Motor neuron (in vitro differentiated cells): ENCODE data around the gene PYDC2. TPM values are rescaled to one million over a fixed set of nuclear protein-coding genes. Genes with fewer than 3 reads are reported as not detected.
A peak's percentile ranks its signal among the peaks of the same experiment; 100 is the strongest.

Experiments used
- ATAC-seq, 8 experiments: fragments of 200-7000 bp; cut with Tn5 transposase; replicated peaks in 6 of 8; 2 replicates each; pipeline ENCODE4 v1.8.0; 2021; ENCODE audit warnings: mild to moderate bottlenecking in 8 of 8, moderate library complexity in 8 of 8
- H3K27ac ChIP-seq, 2 donors: fragments of 250-450 bp; sonication (Bioruptor Pico); 2 replicates each; pipeline ENCODE4 v1.9.0; 2021; ENCODE audit warnings: antibody characterized with exemption in 2 of 2, mild to moderate bottlenecking in 2 of 2, moderate library complexity in 1 of 2
- H3K4me1 ChIP-seq, 2 donors: fragments of 250-450 bp; sonication (Bioruptor Pico); replicated peaks in 1 of 2; 2 replicates each; pipeline ENCODE4 v1.6.1; 2021; ENCODE audit warnings: antibody characterized with exemption in 2 of 2, mild to moderate bottlenecking in 2 of 2, moderate library complexity in 1 of 2
- H3K4me3 ChIP-seq, 5 donors: fragments of 250-450 bp; sonication (Bioruptor Pico); 2 replicates each; pipeline ENCODE4 v1.9.0; 2021; ENCODE audit warnings: antibody characterized with exemption in 5 of 5, mild to moderate bottlenecking in 5 of 5, moderate library complexity in 4 of 5
- WGBS, 10 experiments: fragments of 450-650 bp; shearing (Covaris generic); methylation state at CpG; one replicate each; pipeline ENCODE4 v1.0.0; 2022; 5-methylcytosine and 5-hydroxymethylcytosine counted together
- in situ Hi-C, 9 experiments: fragments of 400-800 bp; cut with MboI; loops; one replicate each; pipeline ENCODE4 v1.15.0; 2021; ENCODE audit warnings: low sequenced_read_pairs in 9 of 9, low pct_unique_long_range_greater_than_20kb in 2 of 9; ENCODE audit not compliant: unreplicated experiment in 9 of 9
- total RNA-seq, 8 experiments: library from RNA; unstranded; fragments of 300-600 nt; gene quantifications; 2 replicates each; pipeline versions ENCODE4 v1.2.3 to v1.2.4, GENCODE V29; 2022

The PYDC2 gene
- not detected for total RNA-seq

DNA sequence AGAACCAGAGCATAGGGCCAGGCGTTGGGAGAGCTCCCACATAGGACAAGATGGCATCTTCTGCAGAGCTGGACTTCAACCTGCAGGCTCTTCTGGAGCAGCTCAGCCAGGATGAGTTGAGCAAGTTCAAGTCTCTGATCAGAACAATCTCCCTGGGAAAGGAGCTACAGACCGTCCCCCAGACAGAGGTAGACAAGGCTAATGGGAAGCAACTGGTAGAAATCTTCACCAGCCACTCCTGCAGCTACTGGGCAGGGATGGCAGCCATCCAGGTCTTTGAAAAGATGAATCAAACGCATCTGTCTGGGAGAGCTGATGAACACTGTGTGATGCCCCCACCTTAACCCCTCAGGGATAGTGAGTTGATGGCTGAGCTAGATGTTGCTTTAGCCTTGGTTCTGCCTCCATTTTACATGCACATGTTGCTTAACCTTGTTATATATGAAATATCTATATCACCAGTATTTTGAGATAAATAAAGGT, at the start of gene PYDC2:
TSS of gene PYDC2 (plus strand) at position 51 of the 483 bp plus-strand sequence. CDS start at position 51, 0 bp downstream.
- 0 to 92% (median 53%) methylated on average over 1 to 3 of the region's 3 CpGs; no CpG with 5 or more reads in 2 of the 10 experiments for WGBS, 10 experiments
- ATAC-seq, result no peak
- Histone ChIP-seq H3K4me3 (no peak within 1 kb of the TSS), H3K27ac (no peak within 1 kb of the TSS), H3K4me1 (no peaks in the 10 kb centered on the region)
- in situ Hi-C loops, result no loop called here

DNA sequence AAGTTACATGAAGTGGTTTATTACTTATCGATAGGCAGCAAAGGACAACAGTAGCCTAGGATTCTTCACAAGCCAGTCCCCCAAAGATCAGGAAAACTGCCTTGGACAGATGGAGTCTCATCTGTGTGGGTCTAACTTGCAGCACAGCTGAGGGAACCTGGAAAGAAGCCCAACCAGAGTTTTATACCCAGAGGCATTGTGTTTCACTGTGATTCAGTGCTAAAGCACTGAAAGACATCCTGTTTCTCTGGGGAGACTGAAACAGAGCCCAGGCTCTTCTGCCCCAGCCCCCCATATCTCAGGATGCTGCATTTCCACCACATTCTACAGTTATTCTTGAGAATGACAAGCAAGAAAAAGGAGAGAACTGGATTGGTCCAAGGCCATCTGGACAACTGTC, 48.2 kb upstream of the PYDC2 start:
- 17 to 100% (median 50%) methylated on average over 1 of the region's 1 CpG; no CpG with 5 or more reads in 5 of the 10 experiments for WGBS, 10 experiments
- ATAC-seq, result peak in 4 of 8 experiments; percentile 52 to 78 (median 59)
- Histone ChIP-seq H3K4me3 (no peak overlapping the region), H3K4me1 (no peaks in the 10 kb centered on the region), H3K27ac (no peak overlapping the region)
- in situ Hi-C loops, result loop anchor here (10.0 to 25.0 kb wide), 4 partner anchors 700 to 1032 kb away; no protein-coding TSS in a partner anchor

DNA sequence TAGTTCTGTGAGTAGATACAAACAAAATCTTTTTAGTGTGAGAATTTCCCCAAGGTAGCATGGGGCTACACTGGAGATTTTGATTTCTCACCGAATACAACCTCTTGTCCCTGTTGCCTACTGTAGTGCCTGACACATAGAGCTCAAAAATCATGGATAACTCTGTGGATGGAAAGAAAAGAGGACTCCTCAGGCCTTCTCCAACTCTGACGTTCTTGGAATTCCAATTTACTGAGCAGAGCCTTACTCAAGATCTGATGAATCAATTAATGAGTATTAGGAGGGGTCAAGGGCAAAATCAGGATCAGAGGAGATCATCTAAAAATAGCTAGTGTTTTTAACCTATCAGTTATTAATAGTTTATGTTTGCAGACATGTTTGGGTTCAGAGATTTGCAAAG, 46.7 kb upstream of the PYDC2 start:
- no peak for ATAC-seq
- in situ Hi-C loops, result loop anchor here (10.0 to 25.0 kb wide), 4 partner anchors 698 to 1031 kb away; no protein-coding TSS in a partner anchor
- H3K4me3 ChIP-seq, result no peak overlapping the region
- H3K4me1 ChIP-seq, result no peaks in the 10 kb centered on the region
- H3K27ac ChIP-seq, result no peak overlapping the region
- 0 to 60% (median 23%) methylated on average over 1 to 2 of the region's 2 CpGs for WGBS, 10 experiments

DNA sequence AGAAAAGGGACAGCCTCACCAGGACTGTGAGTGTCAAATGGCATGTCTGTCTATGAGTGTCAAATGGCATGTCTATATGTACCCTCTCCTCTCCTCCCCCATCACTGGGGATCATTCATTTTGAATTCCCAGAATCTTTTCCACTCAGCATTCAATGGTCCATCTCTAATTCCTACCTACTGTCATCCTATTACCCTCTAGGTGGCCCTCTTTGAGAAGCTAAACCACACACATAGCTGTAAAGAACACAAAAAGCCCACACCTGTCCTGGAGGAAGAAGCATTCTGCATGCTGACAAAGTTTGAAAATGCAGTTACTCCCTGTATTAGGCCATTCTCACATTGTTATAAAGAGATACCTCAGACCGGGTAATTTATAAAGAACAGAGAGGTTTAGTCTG, 46.2 kb upstream of the PYDC2 start:
- Histone ChIP-seq H3K4me1 (no peaks in the 10 kb centered on the region), H3K27ac (no peak overlapping the region), H3K4me3 (no peak overlapping the region)
- WGBS, 10 experiments, result 67 to 100% (median 95%) methylated on average over 1 of the region's 1 CpG; no CpG with 5 or more reads in 6 of the 10 experiments
- ATAC-seq, result no peak
- in situ Hi-C loops, result loop anchor here (10.0 to 25.0 kb wide), 4 partner anchors 698 to 1030 kb away; no protein-coding TSS in a partner anchor

DNA sequence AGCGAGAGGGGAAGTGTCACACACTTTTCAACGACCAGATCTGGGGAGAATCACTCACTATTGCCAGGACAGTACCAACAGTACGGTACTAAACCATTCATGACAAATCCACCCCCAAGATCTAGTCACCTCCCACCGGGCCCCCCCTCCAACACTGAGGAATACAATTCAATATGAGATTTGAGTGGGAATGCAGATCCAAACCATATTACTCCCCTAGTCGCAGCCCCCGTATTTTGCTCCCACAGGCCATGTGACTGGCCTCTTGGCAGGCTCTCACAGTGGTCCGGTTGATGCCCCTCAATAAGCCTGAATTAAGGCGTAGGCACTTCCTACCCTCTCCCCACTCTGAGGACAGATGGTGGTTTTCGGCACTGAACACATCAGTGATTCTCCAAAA, 45.4 kb upstream of the PYDC2 start:
- 17 to 100% (median 88%) methylated on average over 1 to 4 of the region's 9 CpGs; no CpG with 5 or more reads in 4 of the 10 experiments for whole genome bisulfite sequencing, 10 experiments
- no peaks in the 10 kb centered on the region for H3K4me1 ChIP-seq
- ATAC-seq, result no peak
- in situ Hi-C loops, result loop anchor here (10.0 to 25.0 kb wide), 4 partner anchors 697 to 1029 kb away; no protein-coding TSS in a partner anchor
- H3K27ac ChIP-seq, result no peak overlapping the region
- H3K4me3 ChIP-seq, result no peak overlapping the region

DNA sequence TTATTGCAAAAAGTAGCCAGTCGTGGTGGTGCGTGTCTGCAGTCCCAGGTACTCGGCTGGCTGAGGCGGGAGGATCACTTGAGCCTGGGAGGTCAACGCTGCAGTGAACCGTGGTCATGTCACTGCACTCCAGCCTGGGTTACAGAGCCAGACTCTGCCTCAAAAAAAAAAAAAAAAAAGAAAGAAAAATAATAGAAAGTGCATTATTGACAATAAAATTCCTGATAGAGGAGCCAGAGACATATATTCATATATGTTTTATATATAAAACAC, 43.6 kb upstream of the PYDC2 start:
- no peak overlapping the region for H3K27ac ChIP-seq
- in situ Hi-C loops, result loop anchor here (10.0 to 25.0 kb wide), 4 partner anchors 695 to 1027 kb away; no protein-coding TSS in a partner anchor
- ATAC-seq, result no peak
- WGBS, 10 experiments, result 25 to 88% (median 73%) methylated on average over 1 to 6 of the region's 6 CpGs; no CpG with 5 or more reads in 1 of the 10 experiments
- H3K4me1 ChIP-seq, result no peaks in the 10 kb centered on the region
- no peak overlapping the region for H3K4me3 ChIP-seq

DNA sequence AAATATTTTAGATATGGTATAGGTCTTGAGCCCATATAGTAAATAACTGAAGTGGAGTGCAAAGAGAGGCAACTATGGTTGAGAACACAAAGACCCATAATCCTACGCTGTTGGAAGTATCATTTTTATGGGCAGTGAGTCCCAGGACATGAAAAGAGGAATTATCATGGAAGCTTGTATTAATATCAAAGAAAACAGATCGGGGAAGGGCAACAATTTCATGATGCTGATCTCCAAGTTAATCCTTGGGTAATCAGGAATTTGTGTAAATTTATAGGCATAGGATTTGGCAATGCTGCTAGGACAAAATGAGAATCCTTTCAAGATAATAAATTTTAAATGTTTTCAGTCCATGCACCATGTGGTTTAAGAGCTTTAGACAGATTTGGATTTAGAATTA, 40.2 kb upstream of the PYDC2 start:
- Histone ChIP-seq H3K4me1 (no peaks in the 10 kb centered on the region), H3K4me3 (no peak overlapping the region), H3K27ac (no peak overlapping the region)
- in situ Hi-C loops, result loop anchor here in 5 of 9 experiments (25.0 kb wide), 2 partner anchors 692 to 1017 kb away; no protein-coding TSS in a partner anchor
- 50 to 100% (median 80%) methylated on average over 1 to 2 of the region's 2 CpGs; no CpG with 5 or more reads in 1 of the 10 experiments for WGBS, 10 experiments
- no peak for ATAC-seq

DNA sequence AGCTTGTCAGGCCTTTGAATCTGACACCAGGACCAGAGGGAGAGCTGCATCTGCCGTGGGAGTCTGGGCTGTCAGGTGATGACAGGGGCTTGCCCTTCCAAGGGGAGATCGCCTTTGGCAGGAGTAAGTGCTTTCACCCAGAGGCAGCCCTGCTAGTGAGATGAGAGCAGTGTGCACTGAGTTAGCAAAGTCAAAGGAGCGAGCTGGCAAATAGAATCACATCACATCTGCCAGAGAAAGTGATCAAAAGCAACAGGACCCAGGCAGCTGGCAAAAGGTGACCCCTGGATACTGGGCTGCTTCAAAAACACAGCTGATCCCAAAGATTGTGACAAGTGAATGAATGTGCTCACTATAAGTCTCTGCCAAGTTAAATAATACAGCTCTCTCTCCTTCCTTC, 36.1 kb upstream of the PYDC2 start:
- Histone ChIP-seq H3K4me1 (no peaks in the 10 kb centered on the region), H3K4me3 (no peak overlapping the region), H3K27ac (no peak overlapping the region)
- in situ Hi-C loops, result loop anchor here in 5 of 9 experiments (25.0 kb wide), 2 partner anchors 687 to 1012 kb away; no protein-coding TSS in a partner anchor
- WGBS, 10 experiments, result 33 to 82% (median 74%) methylated on average over 1 to 3 of the region's 3 CpGs; no CpG with 5 or more reads in 5 of the 10 experiments
- peak in 1 of 8 experiments; percentile 15 for ATAC-seq

DNA sequence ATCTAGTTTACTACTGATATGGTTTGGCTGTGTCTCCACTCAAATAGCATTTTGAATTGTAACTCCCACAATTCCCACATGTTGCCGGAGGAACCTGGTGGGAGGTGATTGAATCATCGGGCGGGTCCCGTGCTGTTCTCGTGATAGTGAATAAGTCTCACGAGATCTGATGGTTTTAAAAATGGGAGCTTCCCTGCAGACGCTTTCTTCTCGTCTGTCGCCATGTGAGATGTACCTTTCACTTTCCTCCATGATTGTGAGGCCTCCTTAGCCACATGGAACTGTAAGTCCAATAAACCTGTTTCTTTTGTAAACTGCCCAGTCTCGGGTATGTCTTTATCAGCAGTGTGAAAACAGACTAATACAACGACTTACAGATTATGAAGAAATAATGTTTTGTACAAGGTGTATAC, 35.6 kb upstream of the PYDC2 start:
- 67 to 98% (median 83%) methylated on average over 1 to 11 of the region's 11 CpGs for WGBS, 10 experiments
- in situ Hi-C loops, result no loop called here
- no peak for ATAC-seq

DNA sequence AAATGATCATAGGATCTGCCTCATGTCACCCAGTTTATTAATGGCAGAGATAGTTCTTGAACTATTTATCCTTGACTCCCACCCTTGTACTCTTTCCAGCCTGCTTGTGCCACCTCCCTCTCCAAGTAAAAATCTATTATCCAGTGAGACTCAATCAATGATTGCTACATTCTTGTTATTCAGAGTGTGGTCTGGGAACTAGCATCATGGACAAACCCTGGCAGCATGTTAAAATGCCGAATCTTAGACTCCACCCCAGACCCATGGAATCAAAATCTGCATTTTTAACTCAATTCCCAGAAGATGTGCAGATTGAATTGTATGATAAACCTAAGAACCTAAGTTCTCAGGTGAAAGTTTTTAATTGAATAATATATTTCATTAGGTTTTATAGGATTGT, 34.7 kb upstream of the PYDC2 start:
- in situ Hi-C loops, result no loop called here

More for the DNA sequence above, 35.6 kb upstream of the PYDC2 start:
- H3K27ac ChIP-seq, result no peak overlapping the region
- no peak overlapping the region for H3K4me3 ChIP-seq
- H3K4me1 ChIP-seq, result no peaks in the 10 kb centered on the region

DNA sequence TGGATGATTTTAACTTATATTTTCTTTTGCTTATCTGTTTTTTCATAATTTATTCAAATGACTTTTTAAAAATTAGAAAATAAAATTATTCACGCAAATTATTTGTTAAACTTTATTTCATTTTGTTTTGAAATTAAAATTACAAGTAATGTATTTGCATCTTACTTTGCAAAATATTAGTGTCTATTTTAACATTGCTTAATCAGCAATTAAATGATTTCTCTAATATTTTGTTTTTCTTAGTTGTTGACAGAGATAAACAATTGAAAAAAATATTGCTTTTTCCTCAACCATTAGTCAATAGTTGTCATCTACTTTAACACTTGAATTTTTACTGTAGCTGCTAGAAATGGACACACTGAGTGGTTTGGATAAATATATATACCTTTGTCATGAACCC, 32.8 kb upstream of the PYDC2 start:
- ATAC-seq, result no peak
- Histone ChIP-seq H3K4me1 (no peaks in the 10 kb centered on the region), H3K4me3 (no peak overlapping the region), H3K27ac (no peak overlapping the region)
- WGBS, 10 experiments, result 18 to 100% (median 80%) methylated on average over 1 of the region's 1 CpG
- in situ Hi-C loops, result no loop called here

More for the DNA sequence above, 34.7 kb upstream of the PYDC2 start:
- 0 to 100% (median 53%) methylated on average over 1 of the region's 1 CpG; no CpG with 5 or more reads in 4 of the 10 experiments for WGBS, 10 experiments
- Histone ChIP-seq H3K27ac (no peak overlapping the region), H3K4me1 (no peaks in the 10 kb centered on the region), H3K4me3 (no peak overlapping the region)
- ATAC-seq, result peak in 2 of 8 experiments; percentile 69 to 79

DNA sequence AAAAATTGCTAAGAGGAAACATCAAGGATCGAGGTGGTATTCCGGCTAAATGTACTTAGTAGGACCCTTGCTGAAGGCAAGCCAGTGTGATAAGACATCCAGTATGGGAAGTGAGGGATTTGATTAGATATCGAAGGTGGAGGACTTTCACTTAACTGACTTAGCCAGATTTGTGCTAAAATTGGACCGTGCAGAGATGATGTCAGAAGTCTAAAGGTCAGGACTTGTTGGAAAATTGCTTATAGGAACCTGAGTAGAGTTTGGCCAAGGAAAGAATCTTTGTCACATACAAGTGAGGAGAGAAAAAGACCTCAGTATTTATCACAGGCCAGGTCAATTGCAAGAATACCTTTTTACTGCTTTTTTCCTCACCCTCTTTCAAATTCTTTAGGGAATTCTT, 30.9 kb upstream of the PYDC2 start:
- ATAC-seq, result no peak
- 32 to 100% (median 84%) methylated on average over 1 to 4 of the region's 4 CpGs for WGBS, 10 experiments
- in situ Hi-C loops, result no loop called here

DNA sequence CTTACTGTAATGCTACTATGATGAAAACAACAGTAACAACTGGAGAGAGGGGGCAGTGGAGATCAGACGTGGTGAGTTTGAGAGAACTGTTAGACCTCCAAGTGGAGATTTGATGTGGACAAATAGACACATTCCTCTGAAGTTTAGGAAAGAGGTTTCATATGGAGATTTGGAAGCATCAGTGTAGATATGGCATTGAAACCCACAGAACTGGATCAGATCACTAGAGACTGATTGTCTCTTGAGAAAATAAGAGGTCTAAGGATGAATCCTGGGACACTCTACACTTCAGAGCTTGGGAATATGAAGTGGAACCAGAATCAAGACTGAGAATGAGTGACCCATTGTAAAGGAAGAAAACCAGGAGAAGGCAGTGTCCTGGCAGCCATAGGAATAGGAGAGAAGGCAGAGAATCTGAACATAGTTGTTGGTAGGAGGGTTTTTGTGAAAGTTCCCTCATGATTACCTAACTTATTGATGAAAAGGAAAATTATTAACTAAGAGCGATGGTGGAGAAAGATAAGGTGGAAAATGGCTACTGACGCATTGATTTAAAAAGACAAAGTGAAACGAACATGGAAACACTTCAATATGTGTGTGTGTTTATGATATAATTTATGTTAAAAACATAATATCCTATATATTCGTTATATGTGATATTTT, 29.7 kb upstream of the PYDC2 start:
- in situ Hi-C loops, result no loop called here
- 9 to 100% (median 80%) methylated on average over 1 to 5 of the region's 5 CpGs for WGBS, 10 experiments
- ATAC-seq, result no peak

More for the DNA sequence above, 30.9 kb upstream of the PYDC2 start:
- Histone ChIP-seq H3K27ac (no peak overlapping the region), H3K4me3 (no peak overlapping the region), H3K4me1 (no peaks in the 10 kb centered on the region)

More for the DNA sequence above, 29.7 kb upstream of the PYDC2 start:
- H3K4me1 ChIP-seq, result no peaks in the 10 kb centered on the region
- H3K27ac ChIP-seq, result no peak overlapping the region
- no peak overlapping the region for H3K4me3 ChIP-seq
